Activated CD8-positive, alpha-beta memory T cell treated with anti-CD3 and anti-CD28 coated beads for 36 hours (primary cell): ENCODE data around the gene FER. TPM values are rescaled to one million over a fixed set of nuclear protein-coding genes. Genes with fewer than 3 reads are reported as not detected.
"Not testable (repeated sequence)": the region's sequence is repeated elsewhere in the genome, so short reads cannot be mapped to it uniquely, and the experiment has no call there.

Experiments
- CTCF ChIA-PET: fragments of 350-600 bp; sonication (Branson Sonifier 250); formaldehyde crosslinking; loops from one replicate; lab custom pipeline; 2021; ENCODE audit warnings: antibody characterized with exemption; lab: Charles Lee
- POLR2A ChIA-PET: fragments of 350-600 bp; sonication (Branson Sonifier 250); formaldehyde crosslinking; loops from one replicate; lab custom pipeline; 2021; ENCODE audit warnings: antibody characterized with exemption; lab: Charles Lee
- total RNA-seq, 2 experiments: library from RNA; stranded (reverse); gene quantifications; one replicate each; pipeline ENCODE4 v1.2.3, GENCODE V29; 2021

FER gene
- total RNA-seq, 2 experiments from 2014 or later, result 9.8 to 10.3 TPM

GRCh38 chr5:108997720-108998119, 250.0 kb downstream of the FER start:
- ChIA-PET CTCF (no interaction called here), POLR2A (no interaction called here)

GRCh38 chr5:108998216-108998615, 250.5 kb downstream of the FER start:
- ChIA-PET POLR2A (no interaction called here), CTCF (no interaction called here)

GRCh38 chr5:109003928-109004327, 256.2 kb downstream of the FER start:
- ChIA-PET CTCF (no interaction called here), POLR2A (interaction anchor here (0.7 kb wide), 1 partner anchor 290 kb away, joined by 3 read pairs; no protein-coding TSS in a partner anchor)

- ChIA-PET CTCF (no interaction called here), POLR2A (no interaction called here)
These were observed 257.8 kb downstream of the FER start for GRCh38 chr5:109005297-109006009.

- POLR2A ChIA-PET, result no interaction called here
These were observed 258.4 kb downstream of the FER start for GRCh38 chr5:109006129-109006528.

GRCh38 chr5:109016300-109016699, 268.6 kb downstream of the FER start:
- POLR2A ChIA-PET, result no interaction called here
- CTCF ChIA-PET, result no interaction called here

More at GRCh38 chr5:109006129-109006528, 258.4 kb downstream of the FER start:
- CTCF ChIA-PET, result no interaction called here

- POLR2A ChIA-PET, result no interaction called here
- CTCF ChIA-PET, result no interaction called here
These were observed 274.4 kb downstream of the FER start for GRCh38 chr5:109022056-109022455.

GRCh38 chr5:109025729-109026128, 278.0 kb downstream of the FER start:
- POLR2A ChIA-PET, CTCF ChIA-PET: not testable (repeated sequence)

GRCh38 chr5:109027983-109028607, 280.4 kb downstream of the FER start:
- ChIA-PET CTCF (no interaction called here), POLR2A (no interaction called here)

- ChIA-PET CTCF (no interaction called here), POLR2A (no interaction called here)
These were observed 281.1 kb downstream of the FER start for GRCh38 chr5:109028608-109029299.

GRCh38 chr5:109029847-109030246, 282.1 kb downstream of the FER start:
- CTCF ChIA-PET, result no interaction called here
- POLR2A ChIA-PET, result no interaction called here

- CTCF ChIA-PET, result no interaction called here
- POLR2A ChIA-PET, result no interaction called here
These were observed 282.9 kb downstream of the FER start for GRCh38 chr5:109030360-109031143.

- POLR2A ChIA-PET, result no interaction called here
- CTCF ChIA-PET, result no interaction called here
These were observed 286.6 kb downstream of the FER start for GRCh38 chr5:109034306-109034705.

- CTCF ChIA-PET, result no interaction called here
- POLR2A ChIA-PET, result no interaction called here
These were observed 287.7 kb downstream of the FER start for GRCh38 chr5:109035436-109035835.

GRCh38 chr5:109038209-109038840, 290.6 kb downstream of the FER start:
- ChIA-PET POLR2A (no interaction called here), CTCF (no interaction called here)

GRCh38 chr5:109041317-109041716, 293.6 kb downstream of the FER start:
- CTCF ChIA-PET, result no interaction called here
- POLR2A ChIA-PET, result no interaction called here

GRCh38 chr5:109045710-109046109, 298.0 kb downstream of the FER start:
- POLR2A ChIA-PET, result no interaction called here

GRCh38 chr5:109049565-109049964, 301.9 kb downstream of the FER start:
- ChIA-PET POLR2A (no interaction called here), CTCF (no interaction called here)

More at GRCh38 chr5:109045710-109046109, 298.0 kb downstream of the FER start:
- CTCF ChIA-PET, result no interaction called here

GRCh38 chr5:109050321-109050720, 302.6 kb downstream of the FER start:
- CTCF ChIA-PET, POLR2A ChIA-PET: not testable (repeated sequence)
